ENCODE results near the gene AKR1C4. TPM values are rescaled to one million over a fixed set of nuclear protein-coding genes. Genes with fewer than 3 reads are reported as not detected.
"Not testable (repeated sequence)": the region's sequence is repeated elsewhere in the genome, so short reads cannot be mapped to it uniquely, and the experiment has no call there.

AKR1C4 gene
- total RNA-seq, 1 experiment from 2014 or later = not detected

GRCh38 chr10:5252177-5253037 is 55.8 kb downstream of the AKR1C4 start:
- intact Hi-C loops (cut with micrococcal nuclease; ENCODE audit: unreplicated experiment) = no loop called here
- no peak overlapping the region for H3K4me3 ChIP-seq (ENCODE audit: low read depth in 2 of 2, low read length in 2 of 2)
- ATAC-seq = no peak
- no peaks in the 10 kb centered on the region for H3K9me3 ChIP-seq (ENCODE audit: control insufficient read depth, insufficient read depth, low read depth, low read length)
- H3K27me3 ChIP-seq (ENCODE audit: control insufficient read depth, insufficient read depth, low read length) = no peaks in the 10 kb centered on the region
- DNase-seq (ENCODE audit: low read depth, low spot score) = no peak
- BruUV-seq (replicated peaks) = no TSS peak
- ChIA-PET CTCF (no interaction called here), POLR2A (no interaction called here)
- H3K36me3 ChIP-seq (ENCODE audit: control insufficient read depth, insufficient read depth, low read length) = no peaks in the 10 kb centered on the region
- no peak for TF ChIP-seq TCF7L2 (IDR thresholded peaks at IDR 0.05; ENCODE audit: low read depth, low read length)
- no peak for TF ChIP-seq CTCF (IDR thresholded peaks at IDR 0.05)
- no peak for TF ChIP-seq POLR2AphosphoS5 (IDR thresholded peaks at IDR 0.05; ENCODE audit: low read depth, low read length)
- TF ChIP-seq REST (IDR thresholded peaks at IDR 0.05; ENCODE audit: insufficient read depth in 1 of 2, low read depth in 2 of 2, low read length in 1 of 2) = no peak
- no peak for TF ChIP-seq SIN3A (IDR thresholded peaks at IDR 0.05; ENCODE audit: borderline replicate concordance, insufficient read depth, low read depth, low read length)
- in situ Hi-C loops (cut with HindIII; ENCODE audit: low pct_unique_long_range_greater_than_20kb, low sequenced_read_pairs) = no loop called here
- no peaks in the 10 kb centered on the region for H3K4me1 ChIP-seq (ENCODE audit: control insufficient read depth, insufficient read depth, low read length)
- H3K27ac ChIP-seq (ENCODE audit: low read length) = no peak overlapping the region

GRCh38 chr10:5254488-5254887 is 57.9 kb downstream of the AKR1C4 start:
- H3K4me1 ChIP-seq (ENCODE audit: control insufficient read depth, insufficient read depth, low read length) = no peaks in the 10 kb centered on the region
- DNase-seq (ENCODE audit: low read depth, low spot score) (no peak), ATAC-seq (no peak)
- no peaks in the 10 kb centered on the region for H3K36me3 ChIP-seq (ENCODE audit: control insufficient read depth, insufficient read depth, low read length)
- H3K9me3 ChIP-seq (ENCODE audit: control insufficient read depth, insufficient read depth, low read depth, low read length) = no peaks in the 10 kb centered on the region
- no peak for TF ChIP-seq CTCF (IDR thresholded peaks at IDR 0.05)
- TF ChIP-seq POLR2AphosphoS5 (IDR thresholded peaks at IDR 0.05; ENCODE audit: low read depth, low read length) = no peak
- TF ChIP-seq SIN3A (IDR thresholded peaks at IDR 0.05; ENCODE audit: borderline replicate concordance, insufficient read depth, low read depth, low read length) = no peak
- no peak for TF ChIP-seq TCF7L2 (IDR thresholded peaks at IDR 0.05; ENCODE audit: low read depth, low read length)
- no peak for TF ChIP-seq REST (IDR thresholded peaks at IDR 0.05; ENCODE audit: insufficient read depth in 1 of 2, low read depth in 2 of 2, low read length in 1 of 2)
- H3K27ac ChIP-seq (ENCODE audit: low read length) = no peak overlapping the region
- ChIA-PET POLR2A (no interaction called here), CTCF (no interaction called here)
- H3K27me3 ChIP-seq (ENCODE audit: control insufficient read depth, insufficient read depth, low read length) = no peaks in the 10 kb centered on the region
- H3K4me3 ChIP-seq (ENCODE audit: low read depth in 2 of 2, low read length in 2 of 2) = no peak overlapping the region
- no TSS peak for BruUV-seq (replicated peaks)
- in situ Hi-C loops (cut with HindIII; ENCODE audit: low pct_unique_long_range_greater_than_20kb, low sequenced_read_pairs) (no loop called here), intact Hi-C loops (cut with micrococcal nuclease; ENCODE audit: unreplicated experiment) (no loop called here)

- H3K4me1 ChIP-seq (ENCODE audit: control insufficient read depth, insufficient read depth, low read length); H3K27ac ChIP-seq (ENCODE audit: low read length); H3K4me3 ChIP-seq (ENCODE audit: low read depth in 2 of 2, low read length in 2 of 2); ATAC-seq; H3K27me3 ChIP-seq (ENCODE audit: control insufficient read depth, insufficient read depth, low read length); H3K9me3 ChIP-seq (ENCODE audit: control insufficient read depth, insufficient read depth, low read depth, low read length); POLR2A ChIA-PET; DNase-seq (ENCODE audit: low read depth, low spot score); CTCF ChIA-PET; BruUV-seq (replicated peaks); intact Hi-C loops (cut with micrococcal nuclease; ENCODE audit: unreplicated experiment); H3K36me3 ChIP-seq (ENCODE audit: control insufficient read depth, insufficient read depth, low read length); in situ Hi-C loops (cut with HindIII; ENCODE audit: low pct_unique_long_range_greater_than_20kb, low sequenced_read_pairs): not testable (repeated sequence)
Measured at GRCh38 chr10:5257768-5258167, 61.1 kb downstream of the AKR1C4 start.

All from Panc1 (cell line).